HG03354 (cell line): ENCODE measurements around the gene MEIOB.
"Not testable (repeated sequence)": the region's sequence is repeated elsewhere in the genome, so short reads cannot be mapped to it uniquely, and the experiment has no call there.

ENCODE experiments used
- ATAC-seq: cut with Tn5 transposase; IDR thresholded peaks from one replicate; pipeline ENCODE4 v1.9.1; 2021; ENCODE audit warnings: mild to moderate bottlenecking; ENCODE audit not compliant: unreplicated experiment, poor library complexity, severe bottlenecking

The MEIOB gene, protein sequence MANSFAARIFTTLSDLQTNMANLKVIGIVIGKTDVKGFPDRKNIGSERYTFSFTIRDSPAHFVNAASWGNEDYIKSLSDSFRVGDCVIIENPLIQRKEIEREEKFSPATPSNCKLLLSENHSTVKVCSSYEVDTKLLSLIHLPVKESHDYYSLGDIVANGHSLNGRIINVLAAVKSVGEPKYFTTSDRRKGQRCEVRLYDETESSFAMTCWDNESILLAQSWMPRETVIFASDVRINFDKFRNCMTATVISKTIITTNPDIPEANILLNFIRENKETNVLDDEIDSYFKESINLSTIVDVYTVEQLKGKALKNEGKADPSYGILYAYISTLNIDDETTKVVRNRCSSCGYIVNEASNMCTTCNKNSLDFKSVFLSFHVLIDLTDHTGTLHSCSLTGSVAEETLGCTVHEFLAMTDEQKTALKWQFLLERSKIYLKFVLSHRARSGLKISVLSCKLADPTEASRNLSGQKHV

DNA sequence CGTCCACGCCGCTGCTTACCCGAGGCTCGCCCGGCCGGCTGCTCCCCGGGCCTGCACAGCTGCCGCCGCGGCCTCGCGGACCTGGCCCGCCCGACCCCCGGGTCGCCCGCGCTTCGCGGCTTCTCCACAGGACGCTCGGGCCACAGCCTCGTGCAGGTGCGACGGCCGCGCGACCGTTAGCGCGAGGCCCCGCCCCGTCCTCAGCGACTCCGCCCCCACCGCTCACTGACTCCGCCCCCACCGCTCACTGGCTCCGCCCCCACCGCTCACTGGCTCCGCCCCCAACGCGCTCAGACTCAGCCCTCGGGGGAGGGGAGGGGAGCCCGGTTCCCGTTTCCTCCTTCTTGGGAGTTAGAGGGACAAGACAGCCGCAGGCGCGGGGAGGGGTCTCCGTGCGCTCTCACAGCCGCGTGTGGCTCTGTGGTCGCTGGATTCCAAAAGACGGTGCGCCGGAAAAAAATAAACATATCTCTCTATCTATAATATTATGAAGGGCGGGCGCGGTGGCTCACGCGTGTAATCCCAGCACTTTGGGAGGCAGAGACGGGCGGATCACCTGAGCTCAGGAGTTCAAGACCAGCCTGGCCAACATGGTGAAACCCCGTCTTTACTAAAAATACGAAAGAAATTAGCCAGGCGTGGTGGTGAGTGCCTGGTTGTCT, at the start of gene MEIOB:
Gene MEIOB, minus strand, starts transcription at position 191 of the 662 bp plus-strand sequence. CDS start 3,989 bp downstream, outside the sequence.
- no peak for ATAC-seq

DNA sequence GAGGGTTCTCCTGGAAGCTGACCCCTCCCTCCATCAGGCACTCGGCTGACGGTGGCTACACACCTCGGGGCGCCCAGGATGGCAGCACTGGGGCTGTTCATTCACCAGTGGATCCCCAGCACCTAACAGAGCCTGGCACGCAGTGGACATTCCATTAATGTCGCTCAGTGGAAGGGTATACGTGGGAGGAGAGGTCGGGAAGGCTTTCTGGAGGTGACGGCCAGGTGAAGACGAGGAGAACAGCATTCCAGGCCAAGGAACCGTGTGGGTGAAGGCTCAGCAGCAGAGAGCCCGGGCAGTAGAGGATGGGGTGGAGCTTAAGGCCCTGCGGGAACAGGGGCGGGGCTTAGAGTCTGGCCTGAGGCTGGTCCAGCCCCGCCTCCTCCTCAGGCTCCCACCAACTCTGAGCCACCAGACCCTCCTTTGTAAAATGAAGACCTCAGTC, 48.8 kb upstream of the MEIOB start:
- no peak for ATAC-seq

DNA sequence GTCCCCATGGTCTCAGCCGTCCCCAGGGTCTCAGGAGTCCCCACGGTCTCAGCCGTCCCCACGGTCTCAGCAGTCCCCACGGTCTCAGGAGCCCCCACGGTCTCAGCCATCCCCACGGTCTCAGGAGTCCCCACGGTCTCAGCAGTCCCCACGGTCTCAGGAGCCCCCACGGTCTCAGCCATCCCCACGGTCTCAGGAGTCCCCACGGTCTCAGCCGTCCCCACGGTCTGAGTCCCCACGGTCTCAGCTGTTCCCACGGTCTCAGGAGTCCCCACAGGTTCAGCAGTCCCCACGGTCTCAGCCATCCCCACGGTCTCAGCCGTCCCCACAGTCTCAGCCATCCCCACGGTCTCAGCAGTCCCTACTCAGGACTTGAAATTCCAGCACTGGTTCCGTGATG, 48.2 kb upstream of the MEIOB start:
- not testable (repeated sequence) for ATAC-seq

DNA sequence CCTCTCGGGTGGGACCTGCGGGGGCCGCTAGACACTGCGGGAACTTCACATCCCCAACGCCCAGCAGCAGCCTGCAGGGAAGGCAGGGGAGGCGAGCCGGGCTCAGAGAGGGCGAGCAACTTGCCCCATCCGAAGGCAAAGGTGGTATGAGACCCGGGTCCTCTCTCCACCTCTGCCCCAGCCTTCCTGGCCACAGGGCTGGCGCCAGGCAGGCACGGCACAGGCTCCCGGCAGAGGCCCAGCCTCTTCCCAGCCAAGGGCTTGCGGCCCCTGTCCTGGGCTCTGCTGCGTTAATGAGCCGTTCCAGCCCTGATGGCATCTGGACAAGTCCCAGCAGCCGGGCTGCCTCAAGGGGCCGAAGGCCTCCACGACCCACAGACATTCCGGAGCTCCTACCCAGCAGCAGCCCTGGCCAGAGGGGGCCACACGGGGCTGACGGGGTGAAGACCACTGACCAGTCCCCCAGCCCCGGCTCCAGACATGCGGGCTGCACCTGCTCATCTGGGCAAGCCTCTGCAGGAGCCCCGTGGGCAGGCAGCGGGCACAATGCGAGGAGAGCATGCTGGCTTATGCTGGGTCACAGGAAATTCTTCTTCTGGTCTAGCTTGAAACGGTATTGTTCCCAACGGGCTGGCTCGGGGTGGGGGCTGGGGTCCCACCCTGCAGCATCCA, 47.5 kb upstream of the MEIOB start:
- ATAC-seq = no peak

DNA sequence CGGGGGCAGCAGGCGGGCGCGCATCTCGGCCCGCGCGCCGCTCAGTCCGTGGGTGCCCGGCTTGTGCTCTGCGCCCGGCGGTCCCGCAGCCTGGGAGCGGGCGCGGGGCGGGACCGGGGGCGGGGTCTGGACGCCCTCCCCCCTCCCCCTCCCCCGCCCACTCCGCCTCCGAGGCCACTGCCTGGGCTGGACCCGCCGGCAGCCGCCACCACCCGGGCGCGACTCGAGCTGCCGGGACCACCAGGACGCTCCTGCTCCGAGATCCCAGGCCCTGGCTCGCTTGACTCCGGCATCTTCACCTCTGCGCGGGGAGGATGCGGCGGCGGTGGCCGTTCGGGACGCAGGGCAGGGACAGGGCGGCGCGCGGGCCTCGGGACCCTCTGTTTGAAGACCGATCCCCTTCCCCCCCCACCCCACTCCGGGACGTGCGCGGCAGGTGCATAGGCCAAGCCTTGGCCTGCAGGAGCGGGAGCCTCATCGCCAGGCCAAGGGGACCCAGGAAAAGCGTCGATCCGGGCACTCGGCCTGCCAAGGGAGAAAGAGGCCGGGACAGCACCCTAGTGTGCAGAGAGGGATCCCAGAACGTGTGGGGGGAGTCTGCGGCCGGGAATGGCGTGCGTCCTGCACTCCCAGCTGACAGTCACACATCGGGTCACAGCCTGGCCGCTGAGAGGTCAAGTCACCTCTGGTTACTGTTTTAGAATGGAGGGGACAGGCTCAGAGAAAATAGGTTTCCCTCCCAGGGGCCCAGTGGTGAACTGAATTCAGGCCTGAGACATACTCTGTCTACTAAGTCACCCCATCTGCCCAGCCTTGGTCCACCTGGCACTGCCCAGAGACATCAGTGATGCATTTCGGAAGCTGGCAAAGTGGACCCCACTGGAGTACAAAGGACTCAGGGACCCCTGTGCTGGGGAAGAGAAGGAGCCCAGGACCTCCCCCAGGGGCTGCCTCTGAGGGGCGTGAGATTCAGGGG, 46.7 kb upstream of the MEIOB start, which contains the start of gene HS3ST6:
Gene HS3ST6, minus strand, starts transcription at position 65 of the 976 bp plus-strand sequence. CDS start 92 bp downstream, outside the sequence.
- no peak for ATAC-seq

DNA sequence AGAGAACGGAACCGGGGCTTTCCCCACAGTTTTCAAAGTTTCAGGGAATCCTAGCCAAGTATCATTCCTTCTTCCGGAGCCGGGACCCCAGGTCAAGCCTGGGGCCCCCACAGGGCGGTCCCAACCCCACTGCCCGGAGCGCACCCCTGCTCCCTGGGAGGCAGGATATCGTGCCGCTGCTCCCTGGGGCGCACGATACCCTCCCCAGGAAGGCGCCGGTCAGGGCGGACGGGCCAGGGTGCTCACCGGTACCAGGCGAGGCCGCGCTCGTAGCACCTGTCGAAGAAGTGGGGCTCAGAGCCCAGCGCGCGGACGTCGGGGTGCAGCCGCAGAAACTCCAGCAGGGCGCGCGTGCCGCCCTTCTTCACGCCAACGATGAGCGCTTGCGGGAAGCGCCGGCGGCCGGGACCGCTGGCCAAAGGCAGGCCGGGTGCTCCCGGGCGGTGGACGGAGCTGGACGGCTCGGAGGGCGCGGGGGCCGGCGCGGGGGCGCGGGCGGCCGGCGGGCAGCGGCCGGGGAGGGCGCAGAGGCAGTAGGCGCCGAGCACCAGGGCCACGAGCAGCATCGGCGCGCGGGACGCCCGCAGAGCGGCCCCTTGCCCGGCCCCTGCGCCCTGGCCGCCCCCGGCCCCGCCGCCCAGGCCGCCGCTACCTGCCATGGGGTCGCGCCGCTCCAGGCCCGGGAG, 45.8 kb upstream of the MEIOB start:
- ATAC-seq = no peak

DNA sequence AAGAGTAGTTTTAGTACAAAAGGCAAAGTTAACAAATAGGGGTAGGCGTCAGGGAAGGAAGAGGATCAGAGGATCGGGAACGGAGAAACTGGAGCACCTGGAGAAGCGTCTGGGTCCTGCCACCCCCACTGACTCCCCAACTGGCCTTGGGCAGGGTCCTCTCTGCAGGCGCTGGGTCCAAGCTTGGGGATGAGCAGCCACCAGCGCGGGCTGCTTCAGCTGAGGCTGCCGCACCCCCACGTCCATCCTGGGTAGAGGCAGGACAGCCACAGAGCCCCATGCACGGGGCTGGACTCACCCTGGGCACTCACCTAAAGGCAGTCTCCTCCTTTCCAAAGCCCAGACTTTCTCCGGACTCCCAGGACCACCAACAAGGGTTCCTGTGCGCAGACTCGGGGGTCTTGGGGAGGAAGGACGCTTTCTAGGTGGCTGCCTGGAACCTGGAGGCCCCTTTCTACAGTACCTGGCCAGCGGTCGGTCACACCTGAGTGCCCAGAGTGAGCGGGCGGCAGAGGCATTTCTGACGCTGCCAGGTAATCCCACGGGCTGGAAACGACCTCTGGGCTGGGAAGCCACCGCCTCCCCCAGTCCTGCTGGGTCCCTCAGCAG, 45.2 kb upstream of the MEIOB start:
- ATAC-seq = no peak

DNA sequence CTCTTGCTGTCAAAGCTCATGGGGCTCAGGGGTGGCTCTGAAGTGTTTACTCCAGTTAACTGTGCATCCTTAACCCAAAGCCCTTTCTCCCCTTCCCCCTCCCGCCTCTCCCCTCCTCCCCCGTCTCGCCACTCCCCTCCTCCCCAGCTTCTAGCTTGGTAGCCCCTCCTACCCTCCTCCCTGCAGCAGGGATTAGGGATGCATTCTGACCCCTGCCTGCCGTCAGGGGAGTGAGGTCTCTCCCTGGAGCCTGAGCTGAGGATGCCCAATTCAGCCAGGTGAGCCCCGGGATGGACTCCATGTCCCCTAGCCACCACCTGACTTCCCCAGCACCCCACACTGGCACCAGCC, 44.7 kb upstream of the MEIOB start:
- ATAC-seq = no peak

DNA sequence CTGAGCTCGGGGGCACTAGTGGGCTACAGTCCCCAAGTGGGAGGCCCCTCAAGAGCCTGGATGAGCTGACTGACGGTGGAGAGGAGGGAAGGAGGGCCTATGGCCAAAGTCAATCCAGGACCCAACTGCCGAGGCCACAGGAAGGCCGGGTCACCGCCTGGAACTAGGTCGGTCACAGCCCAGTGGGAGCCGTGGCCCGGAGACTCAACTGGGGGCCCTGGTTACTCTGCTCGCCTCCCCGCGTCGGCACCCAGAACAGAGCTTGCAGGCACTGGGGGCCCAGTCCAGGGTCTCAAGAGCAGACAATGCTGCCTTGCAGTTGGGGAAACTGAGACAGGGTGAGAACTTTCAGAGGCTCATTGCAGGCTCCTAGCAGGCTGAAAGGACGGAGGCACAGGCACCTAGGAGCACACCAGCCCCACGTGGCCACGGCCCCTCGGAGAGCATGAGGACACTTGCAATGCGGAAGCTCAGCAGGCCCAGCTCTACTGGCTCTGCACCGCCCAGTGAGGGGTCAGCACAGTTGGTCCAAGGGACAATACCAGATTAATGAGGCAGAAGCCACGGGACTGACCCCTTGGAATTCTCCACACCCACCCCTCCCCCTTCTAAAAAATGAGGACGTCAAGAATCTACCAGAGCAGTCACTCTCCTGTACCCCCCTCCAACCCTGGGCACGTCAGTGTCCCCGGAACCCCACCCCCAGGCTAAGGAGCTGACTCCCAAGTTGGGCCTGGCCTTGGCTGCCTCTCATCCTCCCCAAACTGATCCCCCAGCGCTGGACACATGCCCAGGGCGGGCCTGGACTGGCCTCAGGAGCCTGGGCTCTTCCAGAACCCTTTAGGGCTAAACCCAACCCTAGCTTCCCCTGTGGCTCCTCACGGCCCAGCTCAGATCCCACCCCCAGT, 44.0 kb upstream of the MEIOB start:
- no peak for ATAC-seq

DNA sequence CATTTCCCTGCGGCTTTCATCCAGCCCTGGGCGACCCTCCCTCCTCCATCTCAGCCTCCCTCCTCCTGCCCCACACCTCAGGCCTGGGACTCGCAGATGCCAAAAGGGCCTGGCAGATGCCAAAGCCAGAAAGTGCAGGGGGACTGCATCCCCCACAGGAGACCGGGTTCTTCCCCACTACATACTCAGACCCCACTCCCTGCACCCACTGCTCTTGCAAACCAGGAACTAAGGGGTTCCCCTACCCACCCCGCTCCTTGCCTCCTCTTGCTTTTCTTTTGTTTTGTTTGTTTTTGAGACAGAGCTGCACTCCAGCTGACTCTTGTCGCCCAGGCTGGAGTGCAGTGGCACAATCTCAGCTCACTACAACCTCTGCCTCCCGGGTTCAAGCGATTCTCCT, 43.0 kb upstream of the MEIOB start:
- ATAC-seq = no peak

DNA sequence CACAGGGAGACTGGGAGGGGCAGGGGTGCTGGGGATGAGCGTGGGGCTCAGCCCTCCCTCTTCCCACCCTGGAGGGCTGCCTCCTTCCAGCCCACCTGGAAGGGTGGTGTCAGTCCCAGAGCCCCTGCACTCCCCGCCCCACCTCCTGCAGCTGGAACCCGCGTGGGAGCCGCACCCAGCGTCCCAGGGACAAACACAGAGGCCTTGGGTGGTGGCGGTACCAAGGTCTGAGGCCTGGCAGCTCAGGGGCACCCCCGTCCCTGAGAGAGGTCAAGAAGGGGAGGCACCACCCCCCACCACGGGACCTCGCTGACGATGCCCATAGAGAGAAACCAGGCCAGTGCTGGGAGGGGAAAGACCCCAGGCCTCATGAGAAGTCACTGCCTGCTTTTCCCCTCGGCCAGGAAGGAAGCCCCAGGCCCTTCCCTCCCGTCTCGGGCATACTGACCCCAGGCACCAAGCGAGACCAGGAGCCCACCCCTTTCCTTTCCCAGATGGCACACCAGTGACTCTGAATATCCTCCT, 42.2 kb upstream of the MEIOB start:
- ATAC-seq = no peak

DNA sequence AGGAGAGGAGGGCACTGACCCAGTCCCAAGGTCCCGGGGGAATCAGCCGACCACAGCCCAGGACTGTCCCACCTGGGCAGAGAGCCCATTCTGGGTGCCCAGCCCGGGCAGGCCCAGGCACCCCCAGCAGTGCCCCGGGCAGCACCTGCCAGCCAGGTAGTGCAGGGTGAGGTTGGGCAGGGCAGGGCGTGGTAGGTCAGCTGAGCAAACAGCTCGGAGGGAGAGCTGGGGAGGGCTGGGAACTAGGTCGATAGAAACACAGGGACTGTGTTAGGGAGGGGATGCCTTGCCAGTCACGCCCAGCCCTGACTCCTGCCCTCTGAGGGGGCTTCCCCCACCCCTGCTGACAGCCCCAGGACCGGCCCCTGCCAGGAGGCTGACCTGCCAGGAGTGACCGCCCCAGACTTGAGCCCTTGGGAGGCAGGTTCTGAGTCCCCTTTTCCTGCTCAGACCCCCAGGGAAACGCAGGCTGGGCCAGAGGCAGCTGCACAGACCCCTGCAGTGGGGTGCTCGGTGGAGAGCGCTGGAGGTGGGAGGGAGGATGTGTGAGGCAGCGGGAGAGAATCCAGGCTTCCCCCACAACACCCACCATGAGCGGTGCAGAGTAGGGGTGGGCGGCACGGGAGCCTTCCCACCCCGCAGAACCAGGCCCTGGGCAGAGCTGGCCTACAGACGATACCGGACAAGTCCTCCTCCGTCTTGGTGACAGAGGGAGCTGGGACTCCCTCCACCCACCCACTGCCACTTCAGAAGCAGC, 41.5 kb upstream of the MEIOB start:
- no peak for ATAC-seq

DNA sequence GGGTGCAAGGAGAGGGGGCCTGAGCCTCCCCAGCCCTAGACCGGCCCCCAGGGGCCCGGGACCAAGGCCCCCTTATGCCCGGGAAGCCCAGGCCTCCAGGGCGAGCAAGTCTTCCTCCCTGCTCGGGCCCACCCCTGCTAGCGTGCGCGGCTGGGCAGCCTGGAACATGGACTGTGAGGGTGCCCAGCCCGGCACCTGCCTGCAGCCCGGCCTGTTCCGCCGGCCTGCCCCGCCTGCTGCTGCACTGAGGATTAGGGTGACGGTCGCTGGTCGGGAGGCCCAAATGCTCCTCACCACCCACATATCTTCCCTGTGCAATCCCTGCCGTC, 40.2 kb upstream of the MEIOB start:
- no peak for ATAC-seq

DNA sequence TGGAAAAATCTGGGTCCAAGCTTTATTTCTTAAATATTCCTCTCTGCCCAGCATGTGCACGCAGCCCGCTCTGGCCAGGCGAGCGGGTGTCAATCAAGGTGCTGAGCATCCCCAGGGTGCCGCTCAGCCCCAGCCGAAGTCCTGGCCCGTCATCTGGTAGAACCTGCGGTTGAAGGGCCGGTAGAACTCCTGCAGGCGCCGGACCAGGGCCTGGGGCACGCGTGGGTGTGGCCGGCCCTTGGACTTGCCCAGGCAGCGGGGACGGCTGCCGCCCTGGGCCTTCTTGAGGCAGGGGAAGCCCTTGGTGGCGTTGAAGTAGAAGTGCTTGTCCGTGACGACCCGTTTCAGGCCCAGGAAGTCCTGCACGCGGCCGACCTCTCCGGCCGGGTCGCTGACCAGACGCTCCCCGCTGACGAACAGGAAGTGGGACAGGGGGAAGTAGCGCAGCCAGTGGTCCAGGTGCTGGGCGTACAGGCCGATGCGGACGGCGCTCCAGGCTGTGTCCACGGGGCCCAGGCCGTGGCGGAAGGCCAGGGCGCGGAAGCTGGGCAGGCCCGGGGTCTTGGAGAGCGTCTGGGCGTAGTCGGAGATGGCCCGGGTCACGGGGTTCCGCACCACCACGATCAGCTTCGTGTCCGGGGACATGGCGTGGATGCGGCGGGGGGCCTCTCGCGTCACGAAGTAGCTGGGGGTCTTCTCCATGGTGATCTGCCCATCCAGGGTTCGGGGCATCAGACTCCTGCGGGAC, 39.7 kb upstream of the MEIOB start:
- ATAC-seq = no peak

DNA sequence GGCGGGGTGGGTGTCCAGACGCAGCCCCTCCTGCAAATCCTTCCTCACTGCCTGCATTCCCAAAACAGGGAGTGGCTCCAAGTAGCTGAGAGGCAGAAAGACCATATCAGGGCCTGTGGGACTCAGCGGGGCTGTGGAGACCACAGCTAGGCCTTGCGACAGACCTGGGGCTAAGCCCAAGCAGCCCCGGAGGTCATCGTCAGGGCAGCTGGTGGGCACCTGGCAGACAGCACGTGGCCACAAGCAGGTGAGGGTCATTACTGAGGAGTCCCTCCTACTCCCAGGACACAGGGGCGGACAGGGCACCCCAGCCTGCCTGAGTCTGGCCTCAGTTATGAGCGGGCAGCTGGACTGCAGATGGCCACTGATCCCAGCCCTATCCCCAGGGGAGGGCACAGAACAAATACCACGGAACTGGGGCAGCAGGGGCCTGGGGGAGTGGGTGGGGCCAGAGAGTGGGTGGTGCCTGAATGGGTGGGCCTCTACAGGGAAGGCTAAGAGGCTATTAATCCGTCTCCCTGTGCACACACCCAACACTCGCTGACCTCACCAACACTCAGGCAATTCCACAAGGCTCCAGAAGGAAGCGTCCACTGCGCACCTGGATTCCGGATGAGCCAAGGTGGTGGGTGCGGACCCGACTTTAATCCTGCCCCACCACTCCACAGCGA, 37.7 kb upstream of the MEIOB start:
- ATAC-seq = no peak

DNA sequence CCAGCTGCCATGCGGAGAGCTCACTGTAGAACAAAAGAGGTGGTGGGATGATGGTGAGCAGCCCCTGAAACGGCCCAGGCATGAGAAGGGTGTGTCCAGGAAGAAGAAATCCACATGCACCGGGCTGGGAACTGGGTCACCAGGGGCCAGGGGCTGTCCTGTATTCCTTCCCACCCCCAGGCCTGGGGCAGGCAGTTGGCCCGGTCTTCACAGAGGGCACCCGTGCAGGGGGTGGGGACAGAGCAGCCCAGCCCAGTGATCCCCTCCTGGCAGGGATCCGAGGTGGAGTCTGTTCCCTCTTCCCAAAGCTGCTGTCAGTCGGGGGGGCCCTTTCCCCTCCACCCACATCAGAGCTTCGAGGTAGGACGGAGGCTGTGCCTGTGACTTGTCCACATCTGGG, 37.0 kb upstream of the MEIOB start:
- no peak for ATAC-seq
